HepG2 (cell line): ENCODE measurements around the gene SLC25A47. TPM values are rescaled to one million over a fixed set of nuclear protein-coding genes. Genes with fewer than 3 reads are reported as not detected.

Experiments
- AGO2 ChIP-seq: fragments of 200-400 bp; formaldehyde crosslinking; optimal IDR thresholded peaks from 2 replicates; pipeline ENCODE3; 2017; ENCODE audit warnings: mild to moderate bottlenecking, low read depth, low read length, moderate library complexity
- ERF ChIP-seq: IDR thresholded peaks from 2 replicates; pipeline ENCODE4 v1.6.1; 2018; ENCODE audit warnings: missing biosample characterization, missing genetic modification reagents
- GFI1 ChIP-seq: sonication (generic); formaldehyde crosslinking; IDR thresholded peaks from 2 replicates; pipeline ENCODE4 v1.5.0; 2020; ENCODE audit warnings: missing genetic modification reagents, mild to moderate bottlenecking, borderline replicate concordance
- HNRNPH1 ChIP-seq: fragments of 200-400 bp; formaldehyde crosslinking; optimal IDR thresholded peaks from 2 replicates; pipeline ENCODE3; 2017; ENCODE audit warnings: mild to moderate bottlenecking, low read depth, low read length
- ISL2 ChIP-seq: sonication (generic); formaldehyde crosslinking; IDR thresholded peaks from 2 replicates; pipeline ENCODE4 v1.5.0; 2020; ENCODE audit warnings: missing genetic modification reagents
- MEF2D ChIP-seq: sonication (generic); formaldehyde crosslinking; IDR thresholded peaks from 2 replicates; pipeline ENCODE4 v1.5.1; 2020; ENCODE audit warnings: mild to moderate bottlenecking, missing genetic modification reagents
- ONECUT2 ChIP-seq: sonication (generic); formaldehyde crosslinking; IDR thresholded peaks from 2 replicates; pipeline ENCODE4 v1.4.0; 2020; ENCODE audit warnings: missing genetic modification reagents
- RAD21 ChIP-seq: fragments of 450-650 bp; formaldehyde crosslinking; IDR thresholded peaks from 2 replicates; pipeline ENCODE4 v1.5.0; 2020; ENCODE audit warnings: mild to moderate bottlenecking
- SNRNP70 ChIP-seq: fragments of 200-400 bp; formaldehyde crosslinking; IDR thresholded peaks from 2 replicates; pipeline ENCODE4 v1.6.1; 2017; ENCODE audit warnings: mild to moderate bottlenecking, low read depth, low read length, moderate library complexity
- ZMYM3 ChIP-seq: sonication (generic); formaldehyde crosslinking; IDR thresholded peaks from 2 replicates; pipeline ENCODE4 v1.5.1; 2020; ENCODE audit warnings: mild to moderate bottlenecking, missing genetic modification reagents
- ZNF44 ChIP-seq: sonication (generic); formaldehyde crosslinking; IDR thresholded peaks from 2 replicates; pipeline ENCODE4 v1.5.1; 2020; ENCODE audit warnings: mild to moderate bottlenecking, missing genetic modification reagents
- ZNF441 ChIP-seq: sonication (generic); formaldehyde crosslinking; IDR thresholded peaks from 2 replicates; pipeline ENCODE4 v1.7.0; 2021; ENCODE audit warnings: missing genetic modification reagents, borderline replicate concordance
- ZNF569 ChIP-seq: sonication (generic); formaldehyde crosslinking; IDR thresholded peaks from 2 replicates; pipeline ENCODE4 v1.5.0; 2020; ENCODE audit warnings: mild to moderate bottlenecking, missing genetic modification reagents, moderate library complexity, borderline replicate concordance
- ZNF572 ChIP-seq: sonication (generic); formaldehyde crosslinking; IDR thresholded peaks from 2 replicates; pipeline ENCODE4 v1.5.1; 2020; ENCODE audit warnings: mild to moderate bottlenecking, missing genetic modification reagents
- ZNF614 ChIP-seq: IDR thresholded peaks from 2 replicates; pipeline ENCODE4 v1.6.1; 2018; ENCODE audit warnings: missing biosample characterization, missing genetic modification reagents, inconsistent platforms, borderline replicate concordance
- ZNF749 ChIP-seq: sonication (generic); formaldehyde crosslinking; IDR thresholded peaks from 2 replicates; pipeline ENCODE4 v1.8.0; 2022; ENCODE audit warnings: mild to moderate bottlenecking, missing genetic modification reagents, moderate library complexity, borderline replicate concordance
- ZSCAN31 ChIP-seq: sonication (generic); formaldehyde crosslinking; IDR thresholded peaks from 2 replicates; pipeline ENCODE4 v1.5.0; 2020; ENCODE audit warnings: low read depth, mild to moderate bottlenecking, missing genetic modification reagents
- ZSCAN9 ChIP-seq: IDR thresholded peaks from 2 replicates; pipeline ENCODE4 v1.6.1; 2016; ENCODE audit warnings: borderline replicate concordance
- polyA plus RNA-seq, 8 experiments: library from polyadenylated mRNA; depleted of rRNA in 3 of 8; stranded (reverse) in 7 of 8; unstranded in 1 of 8; fragments of >200 nt; fragmentation: Illumina TruSeq in 4 of 8; extraction: Trizol in 4 of 8; gene quantifications; 2 replicates each; pipeline versions ENCODE4 v1.2.1 to v1.2.3, GENCODE V29; 2011 to 2016; ENCODE audit warnings: low read depth in 4 of 8, missing spikeins in 1 of 8, mixed read lengths in 1 of 8; ENCODE audit not compliant: insufficient read depth in 1 of 8
- total RNA-seq, 5 experiments: library from RNA; depleted of rRNA; stranded (reverse); fragments of >200 nt; fragmentation: Illumina TruSeq; extraction: Trizol; gene quantifications; 2 replicates each; pipeline ENCODE4 v1.2.3, GENCODE V29; 2016; ENCODE audit warnings: low read depth in 1 of 5
- TF ChIP-seq, protein P1 (sequence below): sonication (generic); formaldehyde crosslinking; IDR thresholded peaks from 2 replicates; pipeline ENCODE4 v1.8.1; 2023; ENCODE audit warnings: mild to moderate bottlenecking, moderate library complexity, missing genetic modification reagents
- TF ChIP-seq, protein P2 (sequence below): sonication (generic); formaldehyde crosslinking; IDR thresholded peaks from 2 replicates; pipeline ENCODE4 v1.4.0; 2020; ENCODE audit warnings: missing genetic modification reagents, low read depth, mild to moderate bottlenecking, borderline replicate concordance
- TF ChIP-seq, protein P3 (sequence below): sonication (generic); formaldehyde crosslinking; IDR thresholded peaks from 2 replicates; pipeline ENCODE4 v1.5.0; 2020; ENCODE audit warnings: missing genetic modification reagents
- TF ChIP-seq, protein P4 (sequence below): sonication (generic); formaldehyde crosslinking; IDR thresholded peaks from 2 replicates; pipeline ENCODE4 v1.4.0; 2020; ENCODE audit warnings: mild to moderate bottlenecking, missing genetic modification reagents
- TF ChIP-seq, protein P5 (sequence below): sonication (generic); formaldehyde crosslinking; IDR thresholded peaks from 2 replicates; pipeline ENCODE4 v1.5.1; 2020; ENCODE audit warnings: missing genetic modification reagents, mild to moderate bottlenecking, borderline replicate concordance

Gene SLC25A47
- total and polyA plus RNA-seq, 2 of the 13 experiments (the other 11 are each of a cell fraction or from before 2014, with no cell fraction given): 1.0 to 1.7 TPM

DNA sequence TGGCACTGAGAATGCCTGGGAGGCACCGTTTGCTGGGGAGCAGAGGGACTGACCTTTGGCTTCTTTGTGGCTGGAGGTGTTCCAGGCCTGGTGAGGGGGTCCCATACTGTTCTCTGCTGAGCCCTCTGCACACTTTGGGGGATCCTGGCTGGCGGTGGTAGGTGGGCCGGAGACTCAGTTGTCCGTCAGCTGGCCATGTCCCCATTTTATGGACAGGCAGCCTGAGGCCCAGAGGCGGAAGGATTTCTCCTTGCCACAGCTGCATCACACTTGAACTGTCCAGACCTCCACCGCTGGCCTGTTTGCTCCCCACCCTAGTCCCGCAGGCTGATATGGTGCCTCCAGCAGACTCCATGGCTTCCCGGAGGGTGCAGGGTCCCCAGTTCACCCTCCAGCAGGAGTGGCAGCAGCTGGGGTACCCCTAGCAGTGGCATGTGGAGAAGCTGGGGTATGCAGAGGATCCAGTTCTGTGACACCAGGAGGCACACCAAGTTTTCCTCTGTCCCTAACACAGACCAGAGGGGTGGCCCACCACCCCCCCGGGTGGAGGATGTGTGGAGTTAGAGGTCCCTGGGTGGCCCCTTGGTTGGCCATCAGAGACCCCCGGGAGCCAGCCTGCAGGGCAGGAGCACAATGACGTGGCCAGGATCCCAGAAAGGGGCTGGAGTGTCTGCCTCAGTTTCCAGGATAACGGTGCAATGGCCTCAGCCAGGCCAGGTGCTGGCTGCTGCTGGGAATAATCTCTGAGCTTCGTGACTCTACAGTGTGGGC, 31.6 kb upstream of the SLC25A47 start (continued):
- TF ChIP-seq, protein P1, sequence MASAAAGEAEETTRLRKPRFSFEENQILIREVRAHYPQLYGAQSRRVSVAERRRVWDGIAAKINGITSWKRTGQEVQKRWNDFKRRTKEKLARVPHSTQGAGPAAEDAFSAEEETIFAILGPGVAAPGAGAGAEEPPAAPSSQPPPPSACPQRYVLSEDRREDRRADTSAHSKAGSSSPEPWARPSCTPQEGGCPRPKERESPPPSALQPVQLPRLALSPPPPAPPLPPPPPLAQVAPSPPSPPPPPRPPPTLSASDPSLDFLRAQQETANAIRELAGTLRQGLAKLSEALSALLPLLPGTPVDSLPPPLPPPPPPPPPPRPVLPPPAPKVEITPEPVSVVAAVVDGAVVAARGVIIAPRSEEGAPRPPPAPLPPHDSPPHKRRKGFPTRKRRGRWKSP (CRISPR knock-in tag): no peak
- no peak for TF ChIP-seq RAD21
- no peak for TF ChIP-seq ZNF569
- TF ChIP-seq MEF2D (CRISPR knock-in tag): no peak
- TF ChIP-seq ERF: no peak; the same call in 1 of the 2 replicates
- no peak for TF ChIP-seq ZSCAN31 (CRISPR knock-in tag)
- 0 out of 2 replicates have a peak, but pooled peaks have one; percentile 10 for TF ChIP-seq ZNF44 (CRISPR knock-in tag)
- TF ChIP-seq ZSCAN9 (CRISPR knock-in tag): no peak
- peak; percentile 91 for TF ChIP-seq ZMYM3 (CRISPR knock-in tag)
- TF ChIP-seq HNRNPH1: no peak
- no peak for TF ChIP-seq ZNF441
- TF ChIP-seq AGO2: peak; percentile 33
- TF ChIP-seq ZNF572: no peak; the same call in 1 of the 2 replicates
- TF ChIP-seq, protein P2, sequence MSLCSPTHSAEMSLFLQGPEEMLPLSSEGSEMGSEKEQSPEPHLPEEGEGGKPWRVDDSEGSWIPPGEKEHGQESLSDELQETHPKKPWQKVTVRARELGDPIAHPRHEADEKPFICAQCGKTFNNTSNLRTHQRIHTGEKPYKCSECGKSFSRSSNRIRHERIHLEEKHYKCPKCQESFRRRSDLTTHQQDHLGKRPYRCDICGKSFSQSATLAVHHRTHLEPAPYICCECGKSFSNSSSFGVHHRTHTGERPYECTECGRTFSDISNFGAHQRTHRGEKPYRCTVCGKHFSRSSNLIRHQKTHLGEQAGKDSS (CRISPR knock-in tag): no peak
- TF ChIP-seq, protein P3, sequence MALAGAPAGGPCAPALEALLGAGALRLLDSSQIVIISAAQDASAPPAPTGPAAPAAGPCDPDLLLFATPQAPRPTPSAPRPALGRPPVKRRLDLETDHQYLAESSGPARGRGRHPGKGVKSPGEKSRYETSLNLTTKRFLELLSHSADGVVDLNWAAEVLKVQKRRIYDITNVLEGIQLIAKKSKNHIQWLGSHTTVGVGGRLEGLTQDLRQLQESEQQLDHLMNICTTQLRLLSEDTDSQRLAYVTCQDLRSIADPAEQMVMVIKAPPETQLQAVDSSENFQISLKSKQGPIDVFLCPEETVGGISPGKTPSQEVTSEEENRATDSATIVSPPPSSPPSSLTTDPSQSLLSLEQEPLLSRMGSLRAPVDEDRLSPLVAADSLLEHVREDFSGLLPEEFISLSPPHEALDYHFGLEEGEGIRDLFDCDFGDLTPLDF (CRISPR knock-in tag): no peak
- TF ChIP-seq, protein P4, sequence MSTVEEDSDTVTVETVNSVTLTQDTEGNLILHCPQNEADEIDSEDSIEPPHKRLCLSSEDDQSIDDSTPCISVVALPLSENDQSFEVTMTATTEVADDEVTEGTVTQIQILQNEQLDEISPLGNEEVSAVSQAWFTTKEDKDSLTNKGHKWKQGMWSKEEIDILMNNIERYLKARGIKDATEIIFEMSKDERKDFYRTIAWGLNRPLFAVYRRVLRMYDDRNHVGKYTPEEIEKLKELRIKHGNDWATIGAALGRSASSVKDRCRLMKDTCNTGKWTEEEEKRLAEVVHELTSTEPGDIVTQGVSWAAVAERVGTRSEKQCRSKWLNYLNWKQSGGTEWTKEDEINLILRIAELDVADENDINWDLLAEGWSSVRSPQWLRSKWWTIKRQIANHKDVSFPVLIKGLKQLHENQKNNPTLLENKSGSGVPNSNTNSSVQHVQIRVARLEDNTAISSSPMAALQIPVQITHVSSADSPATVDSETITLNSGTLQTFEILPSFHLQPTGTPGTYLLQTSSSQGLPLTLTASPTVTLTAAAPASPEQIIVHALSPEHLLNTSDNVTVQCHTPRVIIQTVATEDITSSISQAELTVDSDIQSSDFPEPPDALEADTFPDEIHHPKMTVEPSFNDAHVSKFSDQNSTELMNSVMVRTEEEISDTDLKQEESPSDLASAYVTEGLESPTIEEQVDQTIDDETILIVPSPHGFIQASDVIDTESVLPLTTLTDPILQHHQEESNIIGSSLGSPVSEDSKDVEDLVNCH (CRISPR knock-in tag): no peak
- no peak for TF ChIP-seq ONECUT2 (CRISPR knock-in tag)
- TF ChIP-seq, protein P5, sequence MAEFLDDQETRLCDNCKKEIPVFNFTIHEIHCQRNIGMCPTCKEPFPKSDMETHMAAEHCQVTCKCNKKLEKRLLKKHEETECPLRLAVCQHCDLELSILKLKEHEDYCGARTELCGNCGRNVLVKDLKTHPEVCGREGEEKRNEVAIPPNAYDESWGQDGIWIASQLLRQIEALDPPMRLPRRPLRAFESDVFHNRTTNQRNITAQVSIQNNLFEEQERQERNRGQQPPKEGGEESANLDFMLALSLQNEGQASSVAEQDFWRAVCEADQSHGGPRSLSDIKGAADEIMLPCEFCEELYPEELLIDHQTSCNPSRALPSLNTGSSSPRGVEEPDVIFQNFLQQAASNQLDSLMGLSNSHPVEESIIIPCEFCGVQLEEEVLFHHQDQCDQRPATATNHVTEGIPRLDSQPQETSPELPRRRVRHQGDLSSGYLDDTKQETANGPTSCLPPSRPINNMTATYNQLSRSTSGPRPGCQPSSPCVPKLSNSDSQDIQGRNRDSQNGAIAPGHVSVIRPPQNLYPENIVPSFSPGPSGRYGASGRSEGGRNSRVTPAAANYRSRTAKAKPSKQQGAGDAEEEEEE (CRISPR knock-in tag): no peak
- TF ChIP-seq SNRNP70: no peak
- no peak for TF ChIP-seq ZNF749
- no peak for TF ChIP-seq ZNF614 (CRISPR knock-in tag)
- no peak; the same call in 1 of the 2 replicates for TF ChIP-seq GFI1
- no peak; the same call in 1 of the 2 replicates for TF ChIP-seq ISL2 (CRISPR knock-in tag)
